HepG2 (cell line): ENCODE measurements around the gene CIAO3. TPM values are rescaled to one million over a fixed set of nuclear protein-coding genes. Genes with fewer than 3 reads are reported as not detected.
A peak's percentile ranks its signal among the peaks of the same experiment; 100 is the strongest.

Source experiments
- ARID4A ChIP-seq: sonication (generic); formaldehyde crosslinking; IDR thresholded peaks from 2 replicates; pipeline ENCODE4 v1.5.0; 2020; ENCODE audit warnings: mild to moderate bottlenecking, missing genetic modification reagents, borderline replicate concordance
- GFI1 ChIP-seq: sonication (generic); formaldehyde crosslinking; IDR thresholded peaks from 2 replicates; pipeline ENCODE4 v1.5.0; 2020; ENCODE audit warnings: missing genetic modification reagents, mild to moderate bottlenecking, borderline replicate concordance
- HNF4G ChIP-seq, 2 experiments: sonication (generic) in 1 of 2; formaldehyde crosslinking in 1 of 2; IDR thresholded peaks; 2 replicates each; pipeline versions ENCODE4 v1.4.0 to v1.6.1; 2011 to 2020; ENCODE audit warnings: borderline replicate concordance in 2 of 2, low read depth in 2 of 2, mild to moderate bottlenecking in 2 of 2, low read length in 1 of 2, missing genetic modification reagents in 1 of 2, moderate library complexity in 1 of 2
- HNRNPLL ChIP-seq: fragments of 200-400 bp; formaldehyde crosslinking; IDR thresholded peaks from 2 replicates; pipeline ENCODE4 v1.6.1; 2017; ENCODE audit warnings: mild to moderate bottlenecking, low read depth, low read length; ENCODE audit not compliant: poor library complexity, severe bottlenecking
- MED1 ChIP-seq: sonication (generic); formaldehyde crosslinking; IDR thresholded peaks from 2 replicates; pipeline ENCODE4 v1.4.0; 2020; ENCODE audit warnings: missing genetic modification reagents
- SOX6 ChIP-seq, 2 experiments: fragments of 450-650 bp in 1 of 2; sonication (generic) in 1 of 2; formaldehyde crosslinking in 1 of 2; IDR thresholded peaks; 2 replicates each; pipeline versions ENCODE4 v1.4.0 to v1.6.1; 2017 to 2020; ENCODE audit warnings: antibody characterized with exemption in 1 of 2, mild to moderate bottlenecking in 1 of 2, missing genetic modification reagents in 1 of 2
- SRY ChIP-seq: sonication (generic); formaldehyde crosslinking; IDR thresholded peaks from 2 replicates; pipeline ENCODE4 v1.8.0; 2022; ENCODE audit warnings: mild to moderate bottlenecking, missing genetic modification reagents
- UBTF ChIP-seq: sonication (generic); formaldehyde crosslinking; IDR thresholded peaks from 2 replicates; pipeline ENCODE4 v1.4.0; 2020; ENCODE audit warnings: mild to moderate bottlenecking, missing genetic modification reagents
- ZNF574 ChIP-seq: sonication (generic); formaldehyde crosslinking; IDR thresholded peaks from 2 replicates; pipeline ENCODE4 v1.4.0; 2020; ENCODE audit warnings: missing genetic modification reagents
- ZNF687 ChIP-seq: sonication (generic); formaldehyde crosslinking; IDR thresholded peaks from 2 replicates; pipeline ENCODE4 v1.5.1; 2020; ENCODE audit warnings: mild to moderate bottlenecking, missing genetic modification reagents, moderate library complexity
- ZNF709 ChIP-seq: sonication (generic); formaldehyde crosslinking; IDR thresholded peaks from 2 replicates; pipeline ENCODE4 v1.5.0; 2020; ENCODE audit warnings: mild to moderate bottlenecking, missing genetic modification reagents
- polyA plus RNA-seq, 8 experiments: library from polyadenylated mRNA; depleted of rRNA in 3 of 8; stranded (reverse) in 7 of 8; unstranded in 1 of 8; fragments of >200 nt; fragmentation: Illumina TruSeq in 4 of 8; extraction: Trizol in 4 of 8; gene quantifications; 2 replicates each; pipeline versions ENCODE4 v1.2.1 to v1.2.3, GENCODE V29; 2011 to 2016; ENCODE audit warnings: low read depth in 4 of 8, missing spikeins in 1 of 8, mixed read lengths in 1 of 8; ENCODE audit not compliant: insufficient read depth in 1 of 8
- total RNA-seq, 5 experiments: library from RNA; depleted of rRNA; stranded (reverse); fragments of >200 nt; fragmentation: Illumina TruSeq; extraction: Trizol; gene quantifications; 2 replicates each; pipeline ENCODE4 v1.2.3, GENCODE V29; 2016; ENCODE audit warnings: low read depth in 1 of 5

CIAO3 gene
- total and polyA plus RNA-seq, 2 of the 13 experiments (the other 11 are each of a cell fraction or from before 2014, with no cell fraction given): 21.7 to 25.0 TPM

- peak; percentile 59 for TF ChIP-seq HNF4G (IDR thresholded peaks at IDR 0.05; ENCODE audit: borderline replicate concordance, low read depth, low read length)
- no peak; the same call in 1 of the 2 replicates for TF ChIP-seq HNF4G (CRISPR knock-in tag; IDR thresholded peaks at IDR 0.05; ENCODE audit: borderline replicate concordance, low read depth)
- TF ChIP-seq ARID4A (CRISPR knock-in tag): peak; percentile 44; the same call in 1 of the 2 replicates
- TF ChIP-seq SRY (CRISPR knock-in tag): no peak
- 0 out of 2 replicates have a peak, but pooled peaks have one; percentile 16 for TF ChIP-seq GFI1 (CRISPR knock-in tag)
- TF ChIP-seq ZNF574 (CRISPR knock-in tag): 0 out of 2 replicates have a peak, but pooled peaks have one; percentile 24
- TF ChIP-seq MED1: 0 out of 2 replicates have a peak, but pooled peaks have one; percentile 22
- TF ChIP-seq ZNF687 (CRISPR knock-in tag): peak; percentile 64
- 0 out of 2 replicates have a peak, but pooled peaks have one; percentile 45 for TF ChIP-seq ZNF709 (CRISPR knock-in tag)
- no peak for TF ChIP-seq SOX6 (IDR thresholded peaks at IDR 0.05)
- 0 out of 2 replicates have a peak, but pooled peaks have one; percentile 20 for TF ChIP-seq SOX6 (CRISPR knock-in tag; IDR thresholded peaks at IDR 0.05)
- 0 out of 2 replicates have a peak, but pooled peaks have one; percentile 28 for TF ChIP-seq UBTF (CRISPR knock-in tag)
- TF ChIP-seq HNRNPLL: peak; percentile 20
Measured at GRCh38 chr16:760545-761343, 19.9 kb upstream of the CIAO3 start, which contains the start of gene MSLN (continued).
